NCI-H146 treated with DMSO at 0.1 percent for 48 hours (cell line): ENCODE data around the gene MRPL42.
"Not testable (repeated sequence)": the region's sequence is repeated elsewhere in the genome, so short reads cannot be mapped to it uniquely, and the experiment has no call there.

Experiments used
- DNase-seq: peaks from one replicate; lab custom pipeline; 2025; ENCODE audit not compliant: unreplicated experiment; lab: John Stamatoyannopoulos, UW

Gene MRPL42

GRCh38 chr12:93540466-93540865 lies 73.2 kb downstream of the MRPL42 start:
- DNase-seq, result no peak

GRCh38 chr12:93541578-93542225 lies 74.4 kb downstream of the MRPL42 start:
- no peak for DNase-seq

GRCh38 chr12:93547778-93548177 lies 80.5 kb downstream of the MRPL42 start:
- no peak for DNase-seq

GRCh38 chr12:93549174-93549573 lies 81.9 kb downstream of the MRPL42 start:
- DNase-seq, result no peak

- no peak for DNase-seq
Measured at GRCh38 chr12:93550748-93551611, 83.7 kb downstream of the MRPL42 start.

- DNase-seq, result no peak
Measured at GRCh38 chr12:93552427-93552826, 85.1 kb downstream of the MRPL42 start.

GRCh38 chr12:93557879-93558278 lies 90.6 kb downstream of the MRPL42 start:
- not testable (repeated sequence) for DNase-seq

- not testable (repeated sequence) for DNase-seq
Measured at GRCh38 chr12:93558685-93559084, 91.4 kb downstream of the MRPL42 start.

- DNase-seq, result peak; percentile 18
Measured at GRCh38 chr12:93563807-93564538, 96.7 kb downstream of the MRPL42 start.

- no peak for DNase-seq
Measured at GRCh38 chr12:93565760-93566159, 98.4 kb downstream of the MRPL42 start.
